HG02981 (cell line): ENCODE results near the gene WNT3A.

Source experiments
- ATAC-seq: cut with Tn5 transposase; IDR thresholded peaks from one replicate; pipeline ENCODE4 v1.9.1; 2021; ENCODE audit warnings: mild to moderate bottlenecking, moderate library complexity; ENCODE audit not compliant: unreplicated experiment

Gene WNT3A

GRCh38 chr1:228046421-228047182, 39.8 kb downstream of the WNT3A start:
- no peak for ATAC-seq

- no peak for ATAC-seq
Observed at GRCh38 chr1:228047183-228047466, 40.3 kb downstream of the WNT3A start.

- ATAC-seq = no peak
Observed at GRCh38 chr1:228048120-228048519, 41.3 kb downstream of the WNT3A start.

- no peak for ATAC-seq
Observed at GRCh38 chr1:228048659-228049298, 42.0 kb downstream of the WNT3A start.

GRCh38 chr1:228050571-228051231, 43.9 kb downstream of the WNT3A start:
- ATAC-seq = no peak

- no peak for ATAC-seq
Observed at GRCh38 chr1:228058172-228058948, 51.6 kb downstream of the WNT3A start.

- peak; percentile 16 for ATAC-seq
Observed at GRCh38 chr1:228058949-228059633, 52.3 kb downstream of the WNT3A start.

GRCh38 chr1:228059634-228060457, 53.0 kb downstream of the WNT3A start:
- peak; percentile 52 for ATAC-seq

GRCh38 chr1:228060458-228061190, 53.8 kb downstream of the WNT3A start:
- no peak for ATAC-seq

- no peak for ATAC-seq
Observed at GRCh38 chr1:228061411-228062084, 54.8 kb downstream of the WNT3A start.

- no peak for ATAC-seq
Observed at GRCh38 chr1:228062085-228062791, 55.4 kb downstream of the WNT3A start.

GRCh38 chr1:228062812-228063211, 56.0 kb downstream of the WNT3A start:
- ATAC-seq = no peak

GRCh38 chr1:228063251-228064191, 56.7 kb downstream of the WNT3A start:
- no peak for ATAC-seq

- ATAC-seq = no peak
Observed at GRCh38 chr1:228064296-228064695, 57.5 kb downstream of the WNT3A start.

- ATAC-seq = no peak
Observed at GRCh38 chr1:228064741-228065542, 58.1 kb downstream of the WNT3A start.
